VCaP (cell line): ENCODE data around the gene ARL14EPL.
A peak's percentile ranks its signal among the peaks of the same experiment; 100 is the strongest.

Experiments used
- H3K27ac ChIP-seq: fragments of 450-650 bp; 2 replicates; pipeline ENCODE4 v1.5.1; 2017
- TF ChIP-seq, protein P1 (sequence below): fragments of 450-650 bp; conservative IDR thresholded peaks from 2 replicates; pipeline ENCODE4 v1.5.1; 2017; ENCODE audit warnings: mild to moderate bottlenecking, moderate library complexity

ARL14EPL gene

DNA sequence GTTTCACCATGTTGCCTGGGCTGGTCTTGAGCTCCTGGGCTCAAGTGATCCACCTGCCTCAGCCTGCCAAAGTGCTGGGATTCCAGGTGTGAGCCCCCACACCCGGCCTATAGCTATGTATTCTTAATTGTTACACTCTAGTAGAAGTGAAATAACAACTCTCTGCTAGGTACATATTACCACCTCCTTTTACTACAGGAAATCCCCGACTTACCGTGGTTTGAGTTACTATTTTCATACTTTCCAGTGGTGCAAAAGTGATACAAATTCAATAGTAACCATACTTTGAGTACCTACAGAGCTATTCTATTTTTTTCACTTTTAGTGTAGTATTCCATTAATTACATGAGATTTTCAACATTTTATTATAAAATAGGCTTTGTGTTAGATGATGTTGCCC is 719 bp downstream of the ARL14EPL start:
- no peak overlapping the region for H3K27ac ChIP-seq
- TF ChIP-seq, protein P1, sequence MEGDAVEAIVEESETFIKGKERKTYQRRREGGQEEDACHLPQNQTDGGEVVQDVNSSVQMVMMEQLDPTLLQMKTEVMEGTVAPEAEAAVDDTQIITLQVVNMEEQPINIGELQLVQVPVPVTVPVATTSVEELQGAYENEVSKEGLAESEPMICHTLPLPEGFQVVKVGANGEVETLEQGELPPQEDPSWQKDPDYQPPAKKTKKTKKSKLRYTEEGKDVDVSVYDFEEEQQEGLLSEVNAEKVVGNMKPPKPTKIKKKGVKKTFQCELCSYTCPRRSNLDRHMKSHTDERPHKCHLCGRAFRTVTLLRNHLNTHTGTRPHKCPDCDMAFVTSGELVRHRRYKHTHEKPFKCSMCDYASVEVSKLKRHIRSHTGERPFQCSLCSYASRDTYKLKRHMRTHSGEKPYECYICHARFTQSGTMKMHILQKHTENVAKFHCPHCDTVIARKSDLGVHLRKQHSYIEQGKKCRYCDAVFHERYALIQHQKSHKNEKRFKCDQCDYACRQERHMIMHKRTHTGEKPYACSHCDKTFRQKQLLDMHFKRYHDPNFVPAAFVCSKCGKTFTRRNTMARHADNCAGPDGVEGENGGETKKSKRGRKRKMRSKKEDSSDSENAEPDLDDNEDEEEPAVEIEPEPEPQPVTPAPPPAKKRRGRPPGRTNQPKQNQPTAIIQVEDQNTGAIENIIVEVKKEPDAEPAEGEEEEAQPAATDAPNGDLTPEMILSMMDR = no peak

DNA sequence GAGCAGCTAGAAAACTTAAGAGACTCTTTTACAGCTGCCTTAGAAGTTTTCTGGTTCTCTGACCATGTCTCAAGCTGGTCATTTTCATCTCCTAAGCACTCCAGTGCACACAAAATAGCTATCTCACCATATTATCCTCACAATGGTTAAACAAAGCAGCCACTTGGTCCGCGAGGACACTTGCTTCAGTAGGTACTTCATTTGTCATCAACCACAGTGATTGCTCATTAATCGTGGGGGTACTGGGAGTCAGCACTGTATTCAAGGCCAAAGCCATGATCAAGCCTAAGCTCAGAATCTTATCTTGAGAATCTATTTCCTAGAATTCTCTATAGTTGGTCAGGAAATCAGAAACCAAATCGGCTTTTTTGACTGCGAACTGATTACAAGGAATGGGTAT is 2.9 kb downstream of the ARL14EPL start:
- no peak overlapping the region for H3K27ac ChIP-seq
- TF ChIP-seq, protein P1 = no peak

DNA sequence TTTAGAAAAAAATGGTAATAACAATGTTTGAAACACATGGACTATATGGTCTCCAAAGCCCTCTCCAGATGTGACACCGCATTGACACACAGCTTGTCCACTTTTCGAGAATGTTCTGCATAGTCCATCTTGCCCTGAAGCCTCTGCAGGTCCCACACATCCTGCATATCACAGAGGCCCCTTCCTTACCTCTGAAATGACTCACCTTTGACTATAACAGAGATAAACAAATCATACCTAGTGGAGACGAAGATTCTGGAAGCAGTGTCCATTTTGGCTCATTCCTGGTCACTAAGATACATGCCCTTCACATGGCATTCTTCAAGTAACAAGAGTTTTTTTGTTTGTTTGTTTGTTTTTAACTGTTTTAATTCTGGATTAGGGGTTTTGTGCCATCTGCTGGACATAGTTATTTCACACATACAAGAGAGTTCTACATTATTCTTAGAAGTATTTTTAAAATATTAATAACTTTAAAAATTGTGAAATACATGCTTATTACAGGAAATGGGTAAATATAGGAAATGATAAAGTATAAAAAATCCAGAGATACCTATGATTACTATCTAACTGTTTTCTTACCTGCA is 5.1 kb downstream of the ARL14EPL start:
- H3K27ac ChIP-seq = no peak overlapping the region
- TF ChIP-seq, protein P1 = peak; percentile 58

DNA sequence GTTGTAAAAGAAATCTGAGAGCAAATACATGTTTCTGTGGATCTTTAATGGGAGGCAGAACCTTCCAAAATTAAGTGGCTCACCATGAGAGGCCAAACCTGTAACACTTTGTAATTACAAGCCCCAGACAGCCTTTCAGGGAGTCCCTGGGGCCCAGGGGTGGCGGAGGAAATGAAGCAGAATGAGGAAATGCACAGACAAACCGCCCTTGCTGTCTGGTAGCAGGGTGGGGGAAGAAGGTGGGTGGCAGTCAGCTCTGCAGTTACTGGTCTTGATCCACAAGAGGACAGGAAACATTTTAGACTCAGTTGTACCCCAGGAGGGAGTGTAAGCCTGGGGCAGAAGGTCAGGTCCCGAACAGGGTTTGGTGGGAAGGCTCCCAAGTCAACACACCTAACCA is 6.5 kb downstream of the ARL14EPL start:
- TF ChIP-seq, protein P1 = no peak
- no peak overlapping the region for H3K27ac ChIP-seq

DNA sequence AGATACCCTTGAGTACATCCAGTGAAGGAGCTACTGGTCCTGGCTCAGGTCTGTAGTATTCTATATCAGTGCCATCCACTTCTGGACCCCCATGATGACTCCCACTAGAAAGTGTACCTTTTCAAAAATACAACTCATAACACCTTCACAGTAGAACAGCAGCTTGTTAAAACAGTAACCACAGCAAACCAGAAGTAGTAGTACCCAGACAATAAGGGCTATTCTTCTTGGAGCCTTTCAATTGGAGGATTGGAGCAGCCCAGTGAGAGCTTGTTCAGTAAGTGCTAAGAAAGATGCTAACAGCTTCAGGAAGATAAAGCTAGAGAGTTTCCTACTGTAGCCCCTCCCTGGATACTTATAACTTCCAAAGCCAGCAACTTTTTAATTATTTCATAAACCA is 10.1 kb downstream of the ARL14EPL start:
- TF ChIP-seq, protein P1 = no peak
- no peak overlapping the region for H3K27ac ChIP-seq

DNA sequence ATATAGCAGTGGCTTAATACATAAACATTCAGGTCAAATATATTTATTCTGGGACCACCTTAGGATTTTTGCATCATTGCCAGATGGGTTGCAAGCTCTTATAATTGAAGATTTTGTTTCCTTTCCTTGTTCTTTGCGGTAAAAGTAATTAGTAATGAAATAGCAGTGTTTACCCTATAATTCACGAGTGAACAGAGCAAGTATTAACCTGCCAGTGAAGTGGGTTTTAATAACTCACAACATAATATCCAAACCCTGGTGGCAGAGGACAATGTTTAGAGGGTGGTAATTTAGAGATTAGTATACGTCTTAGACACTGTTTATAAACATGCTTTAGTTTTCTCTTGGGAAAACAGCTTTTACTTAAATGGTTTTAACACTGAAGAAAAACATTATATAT is 11.8 kb downstream of the ARL14EPL start:
- TF ChIP-seq, protein P1 = no peak

DNA sequence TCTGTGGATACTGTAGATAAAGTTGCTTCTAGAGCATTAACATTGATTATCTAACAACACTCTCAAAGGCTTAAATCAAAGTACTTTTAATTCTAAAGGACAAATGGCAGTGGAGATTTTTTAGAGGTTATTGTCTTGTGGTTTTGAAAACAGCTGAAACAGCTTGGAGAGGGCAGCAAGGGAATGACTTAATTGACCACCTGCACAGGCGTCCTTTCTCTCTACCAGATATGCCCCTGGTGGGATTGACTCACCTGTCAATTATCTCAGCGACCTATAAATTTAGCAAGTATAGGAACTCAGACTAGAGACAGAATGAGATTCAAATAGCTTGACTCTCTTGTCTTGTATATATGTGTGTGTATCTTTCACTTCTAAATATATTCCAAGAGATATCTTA is 13.5 kb downstream of the ARL14EPL start:
- TF ChIP-seq, protein P1 = no peak
- H3K27ac ChIP-seq = no peak overlapping the region

More for the DNA sequence above, 11.8 kb downstream of the ARL14EPL start:
- no peak overlapping the region for H3K27ac ChIP-seq
